H1 (cell line): Measurements from ENCODE around the gene UGT2B17. TPM values are rescaled to one million over a fixed set of nuclear protein-coding genes. Genes with fewer than 3 reads are reported as not detected.
"Not testable (repeated sequence)": the region's sequence is repeated elsewhere in the genome, so short reads cannot be mapped to it uniquely, and the experiment has no call there.

Experiments used
- CTCF ChIA-PET: fragments of 300-600 bp; sonication (Branson Sonifier 250); formaldehyde crosslinking; loops from one replicate; lab custom pipeline; 2021; ENCODE audit not compliant: partially characterized antibody; lab: Charles Lee
- POLR2A ChIA-PET: fragments of 300-600 bp; sonication (Branson Sonifier 250); formaldehyde crosslinking; loops from one replicate; lab custom pipeline; 2021; ENCODE audit warnings: inconsistent platforms; ENCODE audit not compliant: partially characterized antibody; lab: Charles Lee
- DNase-seq, 2 experiments: peaks; one replicate each; pipeline versions ENCODE4 v3.0.0 to v3.0.0-alpha.2; 2010 to 2022; ENCODE audit warnings: low spot score in 2 of 2, low read depth in 1 of 2, mixed read lengths in 1 of 2
- FAIRE-seq: peaks from 2 replicates; lab custom pipeline; 2011; peaks lifted over from hg19 to GRCh38; lab: Jason Lieb, UNC
- H2AFZ ChIP-seq: 2 replicates; pipeline ENCODE4 v1.8.1; 2012; ENCODE audit warnings: low read length, inconsistent platforms
- H2AK5ac ChIP-seq: 2 replicates; pipeline ENCODE4 v1.6.1; 2013; ENCODE audit warnings: low read depth, low read length
- H2BK120ac ChIP-seq: replicated peaks from 2 replicates; pipeline ENCODE3; 2013; ENCODE audit warnings: low read depth, low read length, inconsistent platforms
- H2BK12ac ChIP-seq: 2 replicates; pipeline ENCODE4 v1.6.1; 2013; ENCODE audit warnings: low read depth, low read length
- H2BK15ac ChIP-seq: 2 replicates; pipeline ENCODE4 v1.6.1; 2013; ENCODE audit warnings: low read length
- H2BK20ac ChIP-seq: 2 replicates; pipeline ENCODE4 v1.6.1; 2013; ENCODE audit warnings: low read length
- H2BK5ac ChIP-seq: 2 replicates; pipeline ENCODE4 v1.6.1; 2013; ENCODE audit warnings: low read depth, low read length
- H3K14ac ChIP-seq: 2 replicates; pipeline ENCODE4 v1.6.1; 2013; ENCODE audit warnings: inconsistent platforms; ENCODE audit not compliant: insufficient read length
- H3K18ac ChIP-seq: 2 replicates; pipeline ENCODE4 v1.6.1; 2013; ENCODE audit warnings: low read length; ENCODE audit errors: extremely low read depth
- H3K23ac ChIP-seq: 2 replicates; pipeline ENCODE4 v1.6.1; 2013; ENCODE audit warnings: inconsistent platforms; ENCODE audit not compliant: insufficient read length
- H3K23me2 ChIP-seq: 2 replicates; pipeline ENCODE4 v1.6.1; 2013; ENCODE audit warnings: low read depth, low read length
- H3K27ac ChIP-seq: 2 replicates; pipeline ENCODE4 v1.6.1; 2011; ENCODE audit warnings: low read depth, low read length, inconsistent platforms
- H3K27me3 ChIP-seq, 4 experiments: replicated peaks in 1 of 4; 1 replicate in 1 of 4; 2 replicates in 3 of 4; pipeline versions ENCODE4 v1.6.1 to v1.8.1; 2011 to 2013; ENCODE audit warnings: low read length in 3 of 4, mild to moderate bottlenecking in 3 of 4, inconsistent platforms in 2 of 4, mixed read lengths in 2 of 4, moderate library complexity in 1 of 4; ENCODE audit not compliant: control insufficient read depth in 3 of 4, insufficient read depth in 3 of 4; ENCODE audit errors: extremely low read depth in 1 of 4
- H3K36me3 ChIP-seq, 4 experiments: 2 replicates each; pipeline versions ENCODE4 v1.6.1 to v1.8.1; 2011 to 2013; ENCODE audit warnings: mild to moderate bottlenecking in 4 of 4, low read length in 3 of 4, moderate library complexity in 2 of 4, control low read depth in 1 of 4, inconsistent platforms in 1 of 4; ENCODE audit not compliant: insufficient read depth in 4 of 4, control insufficient read depth in 2 of 4
- H3K4ac ChIP-seq: replicated peaks from 2 replicates; pipeline ENCODE3; 2013; ENCODE audit warnings: low read length, low read depth, mixed read lengths, inconsistent platforms; ENCODE audit not compliant: insufficient read length
- H3K4me1 ChIP-seq, 4 experiments: replicated peaks in 1 of 4; 1 replicate in 1 of 4; 2 replicates in 3 of 4; pipeline versions ENCODE4 v1.6.1 to v1.8.1; 2011 to 2013; ENCODE audit warnings: low read length in 3 of 4, inconsistent platforms in 2 of 4, mixed read lengths in 1 of 4; ENCODE audit not compliant: insufficient read depth in 4 of 4, control insufficient read depth in 3 of 4
- H3K4me2 ChIP-seq, 2 experiments: 2 replicates each; pipeline versions ENCODE4 v1.6.1 to v1.8.1; 2011 to 2013; ENCODE audit warnings: low read depth in 2 of 2, low read length in 2 of 2, control low read depth in 1 of 2, inconsistent platforms in 1 of 2, mild to moderate bottlenecking in 1 of 2; ENCODE audit not compliant: insufficient read depth in 1 of 2
- H3K4me3 ChIP-seq, 4 experiments: fragments of 200-600, 300-600 bp in 1 of 4; sonication (generic), shearing (Covaris generic), sonication (Bioruptor Twin) in 1 of 4; 2 replicates each; pipeline versions ENCODE4 v1.5.1 to v1.8.1; 2011 to 2016; ENCODE audit warnings: low read length in 4 of 4, low read depth in 3 of 4, control low read depth in 2 of 4, inconsistent platforms in 2 of 4, mild to moderate bottlenecking in 2 of 4, mixed read lengths in 1 of 4, moderate library complexity in 1 of 4; ENCODE audit not compliant: insufficient read depth in 2 of 4; ENCODE audit errors: extremely low read depth in 1 of 4
- H3K56ac ChIP-seq: replicated peaks from 2 replicates; pipeline ENCODE3; 2013; ENCODE audit warnings: low read depth, mild to moderate bottlenecking, mixed read lengths, low read length, inconsistent platforms; ENCODE audit not compliant: insufficient read length
- H3K79me1 ChIP-seq: 2 replicates; pipeline ENCODE4 v1.6.1; 2013; ENCODE audit warnings: low read depth, low read length, control low read depth
- H3K79me2 ChIP-seq, 2 experiments: 2 replicates each; pipeline versions ENCODE4 v1.6.1 to v1.8.1; 2012 to 2013; ENCODE audit warnings: low read length in 2 of 2, mild to moderate bottlenecking in 2 of 2, inconsistent platforms in 1 of 2; ENCODE audit not compliant: insufficient read depth in 2 of 2, control insufficient read depth in 1 of 2
- H3K9ac ChIP-seq, 4 experiments: replicated peaks in 1 of 4; 1 replicate in 1 of 4; 2 replicates in 3 of 4; pipeline versions ENCODE4 v1.6.1 to v1.8.1; 2011 to 2013; ENCODE audit warnings: low read depth in 3 of 4, low read length in 3 of 4, control low read depth in 2 of 4, mild to moderate bottlenecking in 2 of 4, moderate library complexity in 2 of 4, inconsistent platforms in 1 of 4; ENCODE audit errors: extremely low read depth in 1 of 4
- H3K9me3 ChIP-seq, 2 experiments: 2 replicates each; pipeline versions ENCODE4 v1.6.1 to v1.8.1; 2012 to 2013; ENCODE audit warnings: mild to moderate bottlenecking in 2 of 2, moderate library complexity in 2 of 2, control low read depth in 1 of 2, inconsistent platforms in 1 of 2, low read depth in 1 of 2, low read length in 1 of 2, mixed read lengths in 1 of 2; ENCODE audit not compliant: insufficient read depth in 2 of 2
- H4K20me1 ChIP-seq, 2 experiments: replicated peaks in 1 of 2; 2 replicates each; pipeline versions ENCODE3 to v1.8.1; 2011 to 2013; ENCODE audit warnings: inconsistent platforms in 2 of 2, low read length in 2 of 2, mild to moderate bottlenecking in 1 of 2; ENCODE audit not compliant: insufficient read depth in 2 of 2, control insufficient read depth in 1 of 2
- H4K5ac ChIP-seq: 2 replicates; pipeline ENCODE4 v1.6.1; 2013; ENCODE audit warnings: low read length, low read depth, mixed read lengths, inconsistent platforms; ENCODE audit not compliant: insufficient read length
- H4K8ac ChIP-seq: 2 replicates; pipeline ENCODE4 v1.8.0; 2013; ENCODE audit warnings: mild to moderate bottlenecking, moderate library complexity, low read length, inconsistent platforms; ENCODE audit not compliant: insufficient read depth; ENCODE audit errors: extremely low read depth
- H4K91ac ChIP-seq: replicated peaks from 2 replicates; pipeline ENCODE3; 2013; ENCODE audit warnings: low read length, mixed read lengths, inconsistent platforms; ENCODE audit not compliant: insufficient read length
- WGBS, 2 experiments: shearing (Covaris generic) in 1 of 2; methylation state at CpG; one replicate each; pipeline versions ENCODE4 v1.1.6 to v1.1.7; 2013 to 2015; ENCODE audit warnings: low lambda C conversion rate in 2 of 2, mixed read lengths in 2 of 2, inconsistent platforms in 1 of 2, low coverage in 1 of 2, missing lambda C conversion rate in 1 of 2; ENCODE audit not compliant: insufficient replicate concordance in 2 of 2, insufficient coverage in 1 of 2, insufficient read length in 1 of 2; ENCODE audit errors: extremely low coverage in 1 of 2, missing lambda C conversion rate in 1 of 2; 5-methylcytosine and 5-hydroxymethylcytosine counted together
- polyA plus RNA-seq, 7 experiments: library from polyadenylated mRNA; depleted of rRNA in 3 of 7; stranded (reverse) in 5 of 7; unstranded in 2 of 7; fragments of >200 nt in 5 of 7; fragments of 200-250 nt in 2 of 7; gene quantifications; 1 replicate in 5 of 7; 2 replicates in 1 of 7; 4 replicates in 1 of 7; pipeline versions ENCODE4 v1.2.1 to v1.2.3, GENCODE V29; 2011 to 2013; ENCODE audit warnings: missing spikeins in 2 of 7, mixed read lengths in 2 of 7
- total RNA-seq: library from RNA; stranded (reverse); fragmentation: NEBNext Ultra II Directional; extraction: Animal tissue kit (Norgen Biotek cat#: 25700); gene quantifications from 2 replicates; pipeline ENCODE4 v1.2.1, GENCODE V29; 2021

UGT2B17 gene
- total and polyA plus RNA-seq, 2 of the 8 experiments (the other 6 are each of a cell fraction or from before 2014, with no cell fraction given): not detected

GRCh38 chr4:68553830-68554229, 22.3 kb downstream of the UGT2B17 start:
- H2BK12ac ChIP-seq, H3K23ac ChIP-seq, H3K56ac ChIP-seq, H3K36me3 ChIP-seq, H3K79me1 ChIP-seq, H3K4me2 ChIP-seq, H2AK5ac ChIP-seq, H2BK120ac ChIP-seq, H4K20me1 ChIP-seq, H2BK15ac ChIP-seq, FAIRE-seq, H3K27me3 ChIP-seq, H4K91ac ChIP-seq, H4K5ac ChIP-seq, H2BK20ac ChIP-seq, H3K27ac ChIP-seq, H3K14ac ChIP-seq, H3K79me2 ChIP-seq, H3K4me1 ChIP-seq, H2BK5ac ChIP-seq, H4K8ac ChIP-seq, H2AFZ ChIP-seq, POLR2A ChIA-PET, DNase-seq, H3K4me3 ChIP-seq, CTCF ChIA-PET, H3K23me2 ChIP-seq, H3K18ac ChIP-seq, H3K4ac ChIP-seq, H3K9ac ChIP-seq, H3K9me3 ChIP-seq: not testable (repeated sequence)
- WGBS, 2 experiments: 82% methylated on average over 1 of the region's 1 CpG; no CpG with 5 or more reads in 1 of the 2 experiments
